GM20000 (cell line): ENCODE results near the gene NEK6.
"Not testable (repeated sequence)": the region's sequence is repeated elsewhere in the genome, so short reads cannot be mapped to it uniquely, and the experiment has no call there.

Experiments
- DNase-seq: peaks from one replicate; pipeline ENCODE4 v3.0.0; 2012; ENCODE audit warnings: low spot score
- TF ChIP-seq, protein P1 (sequence below): IDR thresholded peaks from 2 replicates; pipeline ENCODE4 v1.5.1; 2012; ENCODE audit warnings: mild to moderate bottlenecking, control low read depth; ENCODE audit errors: extremely low read depth, missing control alignments

Gene NEK6

DNA sequence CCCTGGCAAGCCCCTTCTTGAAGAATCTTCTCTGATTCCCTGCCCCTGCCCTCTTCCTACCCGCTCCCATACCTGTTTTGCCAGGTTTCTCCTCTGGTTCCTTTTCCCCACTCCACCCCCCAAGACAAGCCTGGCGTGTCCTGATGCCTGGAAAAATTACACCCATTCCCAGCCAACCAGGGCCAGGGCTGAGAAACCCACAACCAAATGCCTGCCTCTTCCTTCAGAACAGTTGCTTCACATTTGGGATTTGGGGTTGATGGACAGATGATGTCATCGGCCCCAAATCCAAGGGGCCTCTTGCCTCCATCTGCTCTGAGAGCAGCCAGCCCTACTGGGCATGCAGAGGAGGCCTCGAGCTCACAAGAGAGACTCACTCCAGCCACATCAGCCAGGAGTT is 8.8 kb upstream of the NEK6 start:
- DNase-seq = no peak
- TF ChIP-seq, protein P1, sequence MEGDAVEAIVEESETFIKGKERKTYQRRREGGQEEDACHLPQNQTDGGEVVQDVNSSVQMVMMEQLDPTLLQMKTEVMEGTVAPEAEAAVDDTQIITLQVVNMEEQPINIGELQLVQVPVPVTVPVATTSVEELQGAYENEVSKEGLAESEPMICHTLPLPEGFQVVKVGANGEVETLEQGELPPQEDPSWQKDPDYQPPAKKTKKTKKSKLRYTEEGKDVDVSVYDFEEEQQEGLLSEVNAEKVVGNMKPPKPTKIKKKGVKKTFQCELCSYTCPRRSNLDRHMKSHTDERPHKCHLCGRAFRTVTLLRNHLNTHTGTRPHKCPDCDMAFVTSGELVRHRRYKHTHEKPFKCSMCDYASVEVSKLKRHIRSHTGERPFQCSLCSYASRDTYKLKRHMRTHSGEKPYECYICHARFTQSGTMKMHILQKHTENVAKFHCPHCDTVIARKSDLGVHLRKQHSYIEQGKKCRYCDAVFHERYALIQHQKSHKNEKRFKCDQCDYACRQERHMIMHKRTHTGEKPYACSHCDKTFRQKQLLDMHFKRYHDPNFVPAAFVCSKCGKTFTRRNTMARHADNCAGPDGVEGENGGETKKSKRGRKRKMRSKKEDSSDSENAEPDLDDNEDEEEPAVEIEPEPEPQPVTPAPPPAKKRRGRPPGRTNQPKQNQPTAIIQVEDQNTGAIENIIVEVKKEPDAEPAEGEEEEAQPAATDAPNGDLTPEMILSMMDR = no peak

DNA sequence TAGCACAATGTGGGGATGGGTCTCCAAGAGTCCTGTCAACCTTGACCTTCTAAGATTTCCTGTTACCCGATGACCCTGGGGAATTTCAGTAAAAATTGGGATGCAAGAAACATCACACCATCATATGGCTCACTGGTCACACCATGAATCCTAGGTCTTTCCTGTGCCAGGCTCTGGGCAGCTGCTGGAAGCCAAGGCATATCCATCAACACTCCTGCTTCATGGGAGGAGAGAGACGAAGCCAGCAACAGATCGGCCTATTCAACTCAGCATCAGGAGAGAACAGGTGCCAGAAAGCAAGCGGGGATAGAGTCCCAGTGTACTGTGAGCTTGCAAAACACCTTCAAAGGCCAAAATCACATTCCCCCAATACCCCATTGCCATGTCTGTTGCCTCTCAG is 6.5 kb upstream of the NEK6 start:
- TF ChIP-seq, protein P1 = no peak
- no peak for DNase-seq

DNA sequence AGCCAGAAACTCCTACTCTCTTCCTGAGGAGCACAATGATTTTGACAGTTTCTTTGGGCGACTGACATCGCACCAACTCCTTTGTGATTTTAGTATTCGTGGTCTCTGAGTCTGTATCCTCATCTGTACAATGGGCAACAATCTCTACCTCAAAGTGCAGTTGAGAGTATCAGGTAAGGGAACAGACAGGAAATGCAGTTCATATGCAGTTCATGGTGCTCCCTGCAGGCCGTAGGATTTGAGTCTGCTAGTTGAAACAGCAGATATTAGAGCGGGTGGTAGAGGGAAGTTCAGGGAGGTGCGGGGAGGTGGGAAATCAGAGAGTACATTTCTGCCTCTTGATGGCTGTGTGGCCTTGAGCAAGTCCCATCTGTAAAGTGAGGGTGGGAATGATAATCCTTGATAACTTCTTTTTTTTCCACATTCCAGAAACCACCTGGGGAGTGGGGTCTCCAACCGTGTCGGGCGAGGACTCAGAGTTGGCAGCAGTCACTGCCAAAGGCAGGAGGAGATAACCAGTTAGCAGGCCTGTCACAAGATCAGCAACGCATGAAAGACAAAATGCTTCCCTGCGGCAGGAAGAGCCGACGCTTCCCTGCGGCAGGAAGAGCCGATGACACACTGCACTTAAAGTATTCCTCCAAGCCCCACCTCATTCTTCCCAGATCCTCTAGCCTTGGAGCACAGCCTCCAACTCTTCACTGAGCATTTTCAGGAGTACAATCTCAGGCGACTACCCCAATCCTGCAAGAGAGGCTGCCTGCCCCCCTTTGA is 6.0 kb upstream of the NEK6 start:
- no peak for DNase-seq
- TF ChIP-seq, protein P1 = no peak

DNA sequence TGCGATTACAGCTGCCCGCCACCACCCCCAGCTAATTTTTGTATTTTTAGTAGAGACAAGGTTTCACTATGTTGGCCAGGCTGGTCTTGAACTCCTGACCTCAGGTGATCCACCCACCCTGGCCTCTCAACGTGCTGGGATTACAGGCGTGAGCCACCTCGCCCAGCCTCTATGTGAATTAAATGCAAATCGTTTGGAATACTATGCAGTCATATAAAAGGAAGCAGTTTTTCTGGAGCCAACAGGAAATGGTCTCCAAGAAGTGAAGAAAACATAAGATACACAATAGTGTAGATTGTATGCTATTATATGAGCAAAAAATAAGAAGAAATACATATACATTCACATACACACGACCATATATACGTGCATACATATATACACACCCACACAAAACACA is 4.9 kb upstream of the NEK6 start:
- not testable (repeated sequence) for DNase-seq

DNA sequence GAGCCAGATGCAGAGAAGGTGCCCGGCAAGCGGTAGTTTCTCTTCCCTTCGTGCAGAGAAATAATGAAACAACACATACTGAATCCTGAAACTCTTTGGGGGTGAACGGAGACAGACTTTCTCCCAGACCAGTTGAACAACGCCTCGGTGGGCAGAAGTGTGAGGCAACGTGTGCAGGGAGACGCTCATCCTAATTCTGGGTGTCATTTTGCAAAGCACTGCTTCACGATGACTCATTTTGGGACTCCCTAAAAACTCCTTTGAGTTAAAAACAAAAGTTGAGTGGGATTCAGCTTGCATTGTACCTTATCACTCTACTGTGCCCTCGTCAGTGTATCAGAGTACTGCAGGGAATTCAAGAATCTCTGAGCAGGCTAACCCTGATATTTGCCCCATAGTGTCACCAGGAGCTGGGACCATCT is 3.5 kb upstream of the NEK6 start:
- TF ChIP-seq, protein P1 = no peak
- peak; percentile 76 for DNase-seq

DNA sequence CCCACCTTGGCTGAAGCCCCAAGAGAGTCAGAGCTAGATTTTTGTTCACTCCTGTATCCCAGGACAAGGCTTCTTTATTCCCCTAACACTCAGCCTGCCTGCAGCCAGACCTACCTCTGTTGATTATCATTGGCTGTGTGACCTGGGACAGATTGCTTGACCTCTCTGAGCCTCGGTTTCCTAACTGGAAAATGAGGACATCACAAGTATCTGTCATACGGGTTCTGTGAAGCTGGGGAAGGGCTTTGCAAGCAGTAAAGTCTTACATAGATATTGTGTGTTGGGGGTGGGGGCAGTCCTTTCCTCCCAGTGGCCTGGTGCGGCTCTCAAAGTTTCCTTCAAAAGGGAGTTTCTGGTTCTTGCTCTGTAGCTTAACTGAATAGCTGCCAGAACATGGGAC is 2.5 kb upstream of the NEK6 start:
- TF ChIP-seq, protein P1 = no peak
- no peak for DNase-seq

DNA sequence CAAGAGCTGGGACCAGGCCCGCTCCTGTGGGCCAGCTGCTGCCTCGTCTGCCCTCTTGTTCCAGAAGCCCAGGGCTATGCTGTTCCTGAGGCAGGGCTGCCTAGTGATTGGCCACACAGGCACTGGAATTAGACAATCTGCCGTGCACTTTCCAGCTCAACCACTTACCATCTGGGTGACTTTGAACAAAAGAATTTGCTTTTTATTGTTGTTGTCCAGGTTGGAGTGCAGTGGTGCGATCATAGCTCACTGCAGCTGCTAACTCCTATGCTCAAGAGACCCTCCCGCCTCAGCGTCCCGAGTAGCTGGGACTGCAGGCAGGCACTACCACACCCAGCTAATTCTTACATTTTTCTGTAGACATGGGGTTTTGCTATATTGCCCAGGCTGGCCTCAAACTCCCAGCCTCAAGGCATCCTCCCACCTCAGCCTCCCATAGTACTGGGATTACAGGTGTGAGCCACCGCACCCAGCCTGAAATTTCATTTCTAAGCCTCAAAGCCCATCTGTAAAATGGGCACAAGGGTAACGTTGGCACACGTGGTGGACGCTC is 1.2 kb upstream of the NEK6 start:
- no peak for DNase-seq
- TF ChIP-seq, protein P1 = no peak
